ENCODE results near the gene NDUFS2.

NDUFS2 gene

GRCh38 chr1:161177936-161178244 lies 24.3 kb upstream of the NDUFS2 start:
- ATAC-seq = no peak
- TF ChIP-seq TOX (CRISPR knock-in tag; IDR thresholded peaks at IDR 0.05; ENCODE audit: borderline replicate concordance) (no peak), CSDC2 (CRISPR knock-in tag; IDR thresholded peaks at IDR 0.05) (no peak), TCF4 (CRISPR knock-in tag; IDR thresholded peaks at IDR 0.05; ENCODE audit: borderline replicate concordance) (no peak), ISL1 (CRISPR knock-in tag; IDR thresholded peaks at IDR 0.05) (no peak), GLIS3 (CRISPR knock-in tag; IDR thresholded peaks at IDR 0.05) (no peak), OSR1 (CRISPR knock-in tag; IDR thresholded peaks at IDR 0.05) (no peak), RARB (CRISPR knock-in tag; IDR thresholded peaks at IDR 0.05) (no peak), ZNF70 (CRISPR knock-in tag; IDR thresholded peaks at IDR 0.05) (no peak), ZNF8 (CRISPR knock-in tag; IDR thresholded peaks at IDR 0.05) (no peak), ZFP3 (CRISPR knock-in tag; IDR thresholded peaks at IDR 0.05) (no peak), ARNTL (CRISPR knock-in tag; IDR thresholded peaks at IDR 0.05; ENCODE audit: borderline replicate concordance, low read depth) (no peak), ZFP30 (CRISPR knock-in tag; IDR thresholded peaks at IDR 0.05) (no peak), PPARA (CRISPR knock-in tag; IDR thresholded peaks at IDR 0.05; ENCODE audit: borderline replicate concordance) (no peak), BACH2 (CRISPR knock-in tag; IDR thresholded peaks at IDR 0.05; ENCODE audit: borderline replicate concordance) (no peak), ZC3H10 (CRISPR knock-in tag; IDR thresholded peaks at IDR 0.05) (no peak)
- TF ChIP-seq, protein P1, sequence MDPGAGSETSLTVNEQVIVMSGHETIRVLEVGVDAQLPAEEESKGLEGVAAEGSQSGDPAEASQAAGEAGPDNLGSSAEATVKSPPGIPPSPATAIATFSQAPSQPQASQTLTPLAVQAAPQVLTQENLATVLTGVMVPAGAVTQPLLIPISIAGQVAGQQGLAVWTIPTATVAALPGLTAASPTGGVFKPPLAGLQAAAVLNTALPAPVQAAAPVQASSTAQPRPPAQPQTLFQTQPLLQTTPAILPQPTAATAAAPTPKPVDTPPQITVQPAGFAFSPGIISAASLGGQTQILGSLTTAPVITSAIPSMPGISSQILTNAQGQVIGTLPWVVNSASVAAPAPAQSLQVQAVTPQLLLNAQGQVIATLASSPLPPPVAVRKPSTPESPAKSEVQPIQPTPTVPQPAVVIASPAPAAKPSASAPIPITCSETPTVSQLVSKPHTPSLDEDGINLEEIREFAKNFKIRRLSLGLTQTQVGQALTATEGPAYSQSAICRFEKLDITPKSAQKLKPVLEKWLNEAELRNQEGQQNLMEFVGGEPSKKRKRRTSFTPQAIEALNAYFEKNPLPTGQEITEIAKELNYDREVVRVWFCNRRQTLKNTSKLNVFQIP (CRISPR knock-in tag; IDR thresholded peaks at IDR 0.05; ENCODE audit: borderline replicate concordance, low read depth) = no peak
- TF ChIP-seq, protein P2, sequence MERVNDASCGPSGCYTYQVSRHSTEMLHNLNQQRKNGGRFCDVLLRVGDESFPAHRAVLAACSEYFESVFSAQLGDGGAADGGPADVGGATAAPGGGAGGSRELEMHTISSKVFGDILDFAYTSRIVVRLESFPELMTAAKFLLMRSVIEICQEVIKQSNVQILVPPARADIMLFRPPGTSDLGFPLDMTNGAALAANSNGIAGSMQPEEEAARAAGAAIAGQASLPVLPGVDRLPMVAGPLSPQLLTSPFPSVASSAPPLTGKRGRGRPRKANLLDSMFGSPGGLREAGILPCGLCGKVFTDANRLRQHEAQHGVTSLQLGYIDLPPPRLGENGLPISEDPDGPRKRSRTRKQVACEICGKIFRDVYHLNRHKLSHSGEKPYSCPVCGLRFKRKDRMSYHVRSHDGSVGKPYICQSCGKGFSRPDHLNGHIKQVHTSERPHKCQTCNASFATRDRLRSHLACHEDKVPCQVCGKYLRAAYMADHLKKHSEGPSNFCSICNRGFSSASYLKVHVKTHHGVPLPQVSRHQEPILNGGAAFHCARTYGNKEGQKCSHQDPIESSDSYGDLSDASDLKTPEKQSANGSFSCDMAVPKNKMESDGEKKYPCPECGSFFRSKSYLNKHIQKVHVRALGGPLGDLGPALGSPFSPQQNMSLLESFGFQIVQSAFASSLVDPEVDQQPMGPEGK (CRISPR knock-in tag; IDR thresholded peaks at IDR 0.05; ENCODE audit: borderline replicate concordance) = no peak
- TF ChIP-seq, protein P3, sequence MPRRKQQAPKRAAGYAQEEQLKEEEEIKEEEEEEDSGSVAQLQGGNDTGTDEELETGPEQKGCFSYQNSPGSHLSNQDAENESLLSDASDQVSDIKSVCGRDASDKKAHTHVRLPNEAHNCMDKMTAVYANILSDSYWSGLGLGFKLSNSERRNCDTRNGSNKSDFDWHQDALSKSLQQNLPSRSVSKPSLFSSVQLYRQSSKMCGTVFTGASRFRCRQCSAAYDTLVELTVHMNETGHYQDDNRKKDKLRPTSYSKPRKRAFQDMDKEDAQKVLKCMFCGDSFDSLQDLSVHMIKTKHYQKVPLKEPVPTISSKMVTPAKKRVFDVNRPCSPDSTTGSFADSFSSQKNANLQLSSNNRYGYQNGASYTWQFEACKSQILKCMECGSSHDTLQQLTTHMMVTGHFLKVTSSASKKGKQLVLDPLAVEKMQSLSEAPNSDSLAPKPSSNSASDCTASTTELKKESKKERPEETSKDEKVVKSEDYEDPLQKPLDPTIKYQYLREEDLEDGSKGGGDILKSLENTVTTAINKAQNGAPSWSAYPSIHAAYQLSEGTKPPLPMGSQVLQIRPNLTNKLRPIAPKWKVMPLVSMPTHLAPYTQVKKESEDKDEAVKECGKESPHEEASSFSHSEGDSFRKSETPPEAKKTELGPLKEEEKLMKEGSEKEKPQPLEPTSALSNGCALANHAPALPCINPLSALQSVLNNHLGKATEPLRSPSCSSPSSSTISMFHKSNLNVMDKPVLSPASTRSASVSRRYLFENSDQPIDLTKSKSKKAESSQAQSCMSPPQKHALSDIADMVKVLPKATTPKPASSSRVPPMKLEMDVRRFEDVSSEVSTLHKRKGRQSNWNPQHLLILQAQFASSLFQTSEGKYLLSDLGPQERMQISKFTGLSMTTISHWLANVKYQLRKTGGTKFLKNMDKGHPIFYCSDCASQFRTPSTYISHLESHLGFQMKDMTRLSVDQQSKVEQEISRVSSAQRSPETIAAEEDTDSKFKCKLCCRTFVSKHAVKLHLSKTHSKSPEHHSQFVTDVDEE (CRISPR knock-in tag; IDR thresholded peaks at IDR 0.05) = no peak
- TF ChIP-seq, protein P4, sequence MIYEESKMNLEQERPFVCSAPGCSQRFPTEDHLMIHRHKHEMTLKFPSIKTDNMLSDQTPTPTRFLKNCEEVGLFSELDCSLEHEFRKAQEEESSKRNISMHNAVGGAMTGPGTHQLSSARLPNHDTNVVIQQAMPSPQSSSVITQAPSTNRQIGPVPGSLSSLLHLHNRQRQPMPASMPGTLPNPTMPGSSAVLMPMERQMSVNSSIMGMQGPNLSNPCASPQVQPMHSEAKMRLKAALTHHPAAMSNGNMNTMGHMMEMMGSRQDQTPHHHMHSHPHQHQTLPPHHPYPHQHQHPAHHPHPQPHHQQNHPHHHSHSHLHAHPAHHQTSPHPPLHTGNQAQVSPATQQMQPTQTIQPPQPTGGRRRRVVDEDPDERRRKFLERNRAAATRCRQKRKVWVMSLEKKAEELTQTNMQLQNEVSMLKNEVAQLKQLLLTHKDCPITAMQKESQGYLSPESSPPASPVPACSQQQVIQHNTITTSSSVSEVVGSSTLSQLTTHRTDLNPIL (CRISPR knock-in tag; IDR thresholded peaks at IDR 0.05; ENCODE audit: low read depth) = no peak
- TF ChIP-seq, protein P5, sequence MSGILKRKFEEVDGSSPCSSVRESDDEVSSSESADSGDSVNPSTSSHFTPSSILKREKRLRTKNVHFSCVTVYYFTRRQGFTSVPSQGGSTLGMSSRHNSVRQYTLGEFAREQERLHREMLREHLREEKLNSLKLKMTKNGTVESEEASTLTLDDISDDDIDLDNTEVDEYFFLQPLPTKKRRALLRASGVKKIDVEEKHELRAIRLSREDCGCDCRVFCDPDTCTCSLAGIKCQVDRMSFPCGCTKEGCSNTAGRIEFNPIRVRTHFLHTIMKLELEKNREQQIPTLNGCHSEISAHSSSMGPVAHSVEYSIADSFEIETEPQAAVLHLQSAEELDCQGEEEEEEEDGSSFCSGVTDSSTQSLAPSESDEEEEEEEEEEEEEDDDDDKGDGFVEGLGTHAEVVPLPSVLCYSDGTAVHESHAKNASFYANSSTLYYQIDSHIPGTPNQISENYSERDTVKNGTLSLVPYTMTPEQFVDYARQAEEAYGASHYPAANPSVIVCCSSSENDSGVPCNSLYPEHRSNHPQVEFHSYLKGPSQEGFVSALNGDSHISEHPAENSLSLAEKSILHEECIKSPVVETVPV (CRISPR knock-in tag; IDR thresholded peaks at IDR 0.05) = no peak

- no peak for ATAC-seq
- no peak for TF ChIP-seq PPARA (CRISPR knock-in tag; IDR thresholded peaks at IDR 0.05; ENCODE audit: borderline replicate concordance)
Measured at GRCh38 chr1:161179698-161180097, 22.5 kb upstream of the NDUFS2 start.

DNA sequence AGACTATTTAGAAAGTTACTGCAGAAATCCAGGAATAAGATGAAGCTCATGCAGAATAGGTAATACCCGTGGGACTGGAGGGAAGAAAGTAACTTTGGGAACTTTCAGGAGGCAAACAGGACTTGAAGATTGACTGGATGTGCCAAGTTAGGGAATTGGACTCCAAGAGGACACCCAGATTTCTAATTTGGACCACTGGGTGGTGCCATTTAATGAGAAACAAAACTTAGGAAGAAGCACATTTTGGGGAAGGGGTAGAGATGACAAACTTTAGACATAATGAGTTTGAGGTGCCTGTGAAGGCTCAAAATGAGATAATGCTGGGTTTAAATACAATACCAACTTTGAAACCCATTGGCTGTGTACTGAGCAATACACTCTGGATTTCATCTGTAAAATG lies 21.5 kb upstream of the NDUFS2 start:
- TF ChIP-seq, protein P3 (CRISPR knock-in tag; IDR thresholded peaks at IDR 0.05) = no peak
- no peak for TF ChIP-seq TOX (CRISPR knock-in tag; IDR thresholded peaks at IDR 0.05; ENCODE audit: borderline replicate concordance)
- ATAC-seq = no peak

Data from SK-N-SH treated with all-trans-retinoic acid at 6 μM for 48 hours (cell line).